ENCODE results near the gene RNASEH2B.

GRCh38 chr13:51003642-51004041, 94.1 kb downstream of the RNASEH2B start:
- TF ChIP-seq, protein P1, sequence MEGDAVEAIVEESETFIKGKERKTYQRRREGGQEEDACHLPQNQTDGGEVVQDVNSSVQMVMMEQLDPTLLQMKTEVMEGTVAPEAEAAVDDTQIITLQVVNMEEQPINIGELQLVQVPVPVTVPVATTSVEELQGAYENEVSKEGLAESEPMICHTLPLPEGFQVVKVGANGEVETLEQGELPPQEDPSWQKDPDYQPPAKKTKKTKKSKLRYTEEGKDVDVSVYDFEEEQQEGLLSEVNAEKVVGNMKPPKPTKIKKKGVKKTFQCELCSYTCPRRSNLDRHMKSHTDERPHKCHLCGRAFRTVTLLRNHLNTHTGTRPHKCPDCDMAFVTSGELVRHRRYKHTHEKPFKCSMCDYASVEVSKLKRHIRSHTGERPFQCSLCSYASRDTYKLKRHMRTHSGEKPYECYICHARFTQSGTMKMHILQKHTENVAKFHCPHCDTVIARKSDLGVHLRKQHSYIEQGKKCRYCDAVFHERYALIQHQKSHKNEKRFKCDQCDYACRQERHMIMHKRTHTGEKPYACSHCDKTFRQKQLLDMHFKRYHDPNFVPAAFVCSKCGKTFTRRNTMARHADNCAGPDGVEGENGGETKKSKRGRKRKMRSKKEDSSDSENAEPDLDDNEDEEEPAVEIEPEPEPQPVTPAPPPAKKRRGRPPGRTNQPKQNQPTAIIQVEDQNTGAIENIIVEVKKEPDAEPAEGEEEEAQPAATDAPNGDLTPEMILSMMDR (conservative IDR thresholded peaks at IDR 0.05; ENCODE audit: low read depth, low read length), result no peak
- no peak for TF ChIP-seq EZH2 (IDR thresholded peaks at IDR 0.05; ENCODE audit: borderline replicate concordance, low read depth, low read length, poor library complexity, severe bottlenecking)
